Measurements from ENCODE around the gene NAA15.

DNA sequence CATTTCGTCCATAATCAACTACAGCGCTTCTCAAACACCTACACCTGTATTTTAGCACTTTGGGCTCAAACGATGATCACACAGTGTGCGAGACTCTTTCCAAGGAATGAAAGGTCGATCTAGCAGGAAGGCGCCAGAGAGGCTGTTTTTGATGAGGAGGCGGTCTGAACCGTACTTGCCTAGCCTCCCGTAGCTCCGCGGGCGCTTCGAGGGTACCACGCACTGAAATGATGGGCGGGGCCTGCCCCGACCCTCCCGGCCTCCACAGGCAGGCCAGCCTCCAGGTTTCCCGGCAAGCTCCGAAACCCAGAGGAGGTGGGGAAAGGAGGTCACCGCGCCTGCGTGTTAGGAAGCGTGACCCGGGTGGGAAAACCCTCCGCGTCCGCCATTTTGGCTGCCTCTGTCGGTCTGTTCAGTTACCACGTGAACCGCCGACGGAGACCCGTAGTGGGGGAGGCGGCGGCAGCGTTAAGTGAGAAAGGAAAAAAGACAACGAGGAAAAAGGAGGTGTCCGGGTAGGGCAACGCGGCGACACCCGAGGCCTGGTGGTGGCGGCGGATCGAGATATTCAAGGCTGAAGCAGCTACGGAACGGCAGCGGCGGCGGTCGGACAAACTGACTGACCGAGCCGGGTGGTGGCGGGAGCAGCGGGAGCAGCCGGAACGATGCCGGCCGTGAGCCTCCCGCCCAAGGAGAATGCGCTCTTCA is at the start of gene NAA15:
- TF ChIP-seq, protein P1, sequence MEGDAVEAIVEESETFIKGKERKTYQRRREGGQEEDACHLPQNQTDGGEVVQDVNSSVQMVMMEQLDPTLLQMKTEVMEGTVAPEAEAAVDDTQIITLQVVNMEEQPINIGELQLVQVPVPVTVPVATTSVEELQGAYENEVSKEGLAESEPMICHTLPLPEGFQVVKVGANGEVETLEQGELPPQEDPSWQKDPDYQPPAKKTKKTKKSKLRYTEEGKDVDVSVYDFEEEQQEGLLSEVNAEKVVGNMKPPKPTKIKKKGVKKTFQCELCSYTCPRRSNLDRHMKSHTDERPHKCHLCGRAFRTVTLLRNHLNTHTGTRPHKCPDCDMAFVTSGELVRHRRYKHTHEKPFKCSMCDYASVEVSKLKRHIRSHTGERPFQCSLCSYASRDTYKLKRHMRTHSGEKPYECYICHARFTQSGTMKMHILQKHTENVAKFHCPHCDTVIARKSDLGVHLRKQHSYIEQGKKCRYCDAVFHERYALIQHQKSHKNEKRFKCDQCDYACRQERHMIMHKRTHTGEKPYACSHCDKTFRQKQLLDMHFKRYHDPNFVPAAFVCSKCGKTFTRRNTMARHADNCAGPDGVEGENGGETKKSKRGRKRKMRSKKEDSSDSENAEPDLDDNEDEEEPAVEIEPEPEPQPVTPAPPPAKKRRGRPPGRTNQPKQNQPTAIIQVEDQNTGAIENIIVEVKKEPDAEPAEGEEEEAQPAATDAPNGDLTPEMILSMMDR (tag by site-specific recombination; IDR thresholded peaks at IDR 0.05), result no peak
- TF ChIP-seq ZNF214 (tag by site-specific recombination; IDR thresholded peaks at IDR 0.05; ENCODE audit: borderline replicate concordance) (no peak), MZF1 (tag by site-specific recombination; IDR thresholded peaks at IDR 0.05; ENCODE audit: borderline replicate concordance) (no peak), OVOL3 (tag by site-specific recombination; IDR thresholded peaks at IDR 0.05) (no peak), ZNF624 (tag by site-specific recombination; IDR thresholded peaks at IDR 0.05) (no peak), ZSCAN30 (tag by site-specific recombination; IDR thresholded peaks at IDR 0.05) (no peak), ZNF561 (tag by site-specific recombination; IDR thresholded peaks at IDR 0.05; ENCODE audit: borderline replicate concordance) (no peak), ZNF785 (tag by site-specific recombination; IDR thresholded peaks at IDR 0.05) (no peak)
- TF ChIP-seq, protein P2, sequence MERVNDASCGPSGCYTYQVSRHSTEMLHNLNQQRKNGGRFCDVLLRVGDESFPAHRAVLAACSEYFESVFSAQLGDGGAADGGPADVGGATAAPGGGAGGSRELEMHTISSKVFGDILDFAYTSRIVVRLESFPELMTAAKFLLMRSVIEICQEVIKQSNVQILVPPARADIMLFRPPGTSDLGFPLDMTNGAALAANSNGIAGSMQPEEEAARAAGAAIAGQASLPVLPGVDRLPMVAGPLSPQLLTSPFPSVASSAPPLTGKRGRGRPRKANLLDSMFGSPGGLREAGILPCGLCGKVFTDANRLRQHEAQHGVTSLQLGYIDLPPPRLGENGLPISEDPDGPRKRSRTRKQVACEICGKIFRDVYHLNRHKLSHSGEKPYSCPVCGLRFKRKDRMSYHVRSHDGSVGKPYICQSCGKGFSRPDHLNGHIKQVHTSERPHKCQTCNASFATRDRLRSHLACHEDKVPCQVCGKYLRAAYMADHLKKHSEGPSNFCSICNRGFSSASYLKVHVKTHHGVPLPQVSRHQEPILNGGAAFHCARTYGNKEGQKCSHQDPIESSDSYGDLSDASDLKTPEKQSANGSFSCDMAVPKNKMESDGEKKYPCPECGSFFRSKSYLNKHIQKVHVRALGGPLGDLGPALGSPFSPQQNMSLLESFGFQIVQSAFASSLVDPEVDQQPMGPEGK (tag by site-specific recombination; IDR thresholded peaks at IDR 0.05), result peak; percentile 6; the same call in 1 of the 2 replicates
- TF ChIP-seq, protein P3, sequence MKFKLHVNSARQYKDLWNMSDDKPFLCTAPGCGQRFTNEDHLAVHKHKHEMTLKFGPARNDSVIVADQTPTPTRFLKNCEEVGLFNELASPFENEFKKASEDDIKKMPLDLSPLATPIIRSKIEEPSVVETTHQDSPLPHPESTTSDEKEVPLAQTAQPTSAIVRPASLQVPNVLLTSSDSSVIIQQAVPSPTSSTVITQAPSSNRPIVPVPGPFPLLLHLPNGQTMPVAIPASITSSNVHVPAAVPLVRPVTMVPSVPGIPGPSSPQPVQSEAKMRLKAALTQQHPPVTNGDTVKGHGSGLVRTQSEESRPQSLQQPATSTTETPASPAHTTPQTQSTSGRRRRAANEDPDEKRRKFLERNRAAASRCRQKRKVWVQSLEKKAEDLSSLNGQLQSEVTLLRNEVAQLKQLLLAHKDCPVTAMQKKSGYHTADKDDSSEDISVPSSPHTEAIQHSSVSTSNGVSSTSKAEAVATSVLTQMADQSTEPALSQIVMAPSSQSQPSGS (tag by site-specific recombination; IDR thresholded peaks at IDR 0.05; ENCODE audit: low read depth), result no peak
- TF ChIP-seq, protein P4, sequence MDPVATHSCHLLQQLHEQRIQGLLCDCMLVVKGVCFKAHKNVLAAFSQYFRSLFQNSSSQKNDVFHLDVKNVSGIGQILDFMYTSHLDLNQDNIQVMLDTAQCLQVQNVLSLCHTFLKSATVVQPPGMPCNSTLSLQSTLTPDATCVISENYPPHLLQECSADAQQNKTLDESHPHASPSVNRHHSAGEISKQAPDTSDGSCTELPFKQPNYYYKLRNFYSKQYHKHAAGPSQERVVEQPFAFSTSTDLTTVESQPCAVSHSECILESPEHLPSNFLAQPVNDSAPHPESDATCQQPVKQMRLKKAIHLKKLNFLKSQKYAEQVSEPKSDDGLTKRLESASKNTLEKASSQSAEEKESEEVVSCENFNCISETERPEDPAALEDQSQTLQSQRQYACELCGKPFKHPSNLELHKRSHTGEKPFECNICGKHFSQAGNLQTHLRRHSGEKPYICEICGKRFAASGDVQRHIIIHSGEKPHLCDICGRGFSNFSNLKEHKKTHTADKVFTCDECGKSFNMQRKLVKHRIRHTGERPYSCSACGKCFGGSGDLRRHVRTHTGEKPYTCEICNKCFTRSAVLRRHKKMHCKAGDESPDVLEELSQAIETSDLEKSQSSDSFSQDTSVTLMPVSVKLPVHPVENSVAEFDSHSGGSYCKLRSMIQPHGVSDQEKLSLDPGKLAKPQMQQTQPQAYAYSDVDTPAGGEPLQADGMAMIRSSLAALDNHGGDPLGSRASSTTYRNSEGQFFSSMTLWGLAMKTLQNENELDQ (tag by site-specific recombination; IDR thresholded peaks at IDR 0.05; ENCODE audit: low read depth), result no peak
